ENCODE results near the gene ZNF672. TPM values are rescaled to one million over a fixed set of nuclear protein-coding genes. Genes with fewer than 3 reads are reported as not detected.
"Not testable (repeated sequence)": the region's sequence is repeated elsewhere in the genome, so short reads cannot be mapped to it uniquely, and the experiment has no call there.

Gene ZNF672
- total RNA-seq: 10 to 100 TPM; 35.9 to 38.4 TPM
- 23.0 TPM for polyA plus RNA-seq (2013, experiment 1 of 2)
- 18.6 TPM for polyA plus RNA-seq (2013, experiment 2 of 2)
- total RNA-seq: 25.7 to 78.6 (median 41.0) reads per million in 172 experiments

DNA sequence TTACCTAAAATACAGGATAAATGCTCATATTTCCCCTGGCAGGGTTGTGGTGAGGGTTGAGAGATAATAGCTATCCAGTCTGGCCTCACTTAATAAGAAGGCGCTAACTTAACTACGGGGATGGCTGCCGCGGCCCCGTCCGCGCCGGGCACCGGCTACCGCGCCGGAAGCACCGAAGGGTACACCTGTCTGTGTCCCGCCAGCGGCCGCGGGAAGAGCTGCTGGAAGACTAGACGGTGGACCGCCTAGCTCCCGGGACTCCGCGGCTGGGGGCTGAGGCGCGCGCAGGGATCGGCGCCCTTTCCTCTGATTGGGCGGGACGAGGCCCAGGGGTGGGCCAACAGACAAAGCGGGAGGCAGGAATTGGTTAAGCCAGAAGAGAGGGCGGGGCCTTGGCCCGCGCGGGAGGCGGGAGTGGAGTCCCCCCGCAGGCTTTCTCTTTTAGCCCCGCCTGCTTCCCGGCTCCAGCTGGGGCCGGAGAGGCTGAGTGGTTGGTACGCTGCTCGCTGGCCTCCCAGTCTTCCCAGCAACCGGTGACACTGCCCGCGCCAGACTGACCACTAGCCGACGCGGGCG lies at the start of gene ZNF672:
ZNF672 (plus strand) TSS at position 444 of the 576 bp plus-strand sequence. CDS start 9,051 bp downstream, outside the sequence.
- CTCF ChIA-PET: interaction anchor here (1.1 to 7.7 kb wide), 4 partner anchors 9 to 87 kb away, joined by 3 to 65 read pairs (median 18); partner anchors contain the start of genes SH3BP5L and ZNF692
- Mint-ChIP-seq H3K9me3 (no peaks in the 10 kb centered on the region), H3K36me3 (ENCODE audit: low read depth) (peaks cover 6% of the 10 kb centered on the region), H3K27me3 (peaks cover 7% of the 10 kb centered on the region), H3K4me1 (ENCODE audit: low read depth) (peaks cover 30% of the 10 kb centered on the region), H3K4me3 (no peak within 1 kb of the TSS), H3K27ac (no peak within 1 kb of the TSS)
- peak; percentile 81 to 96 (median 92) for DNase-seq
- intact Hi-C loops (cut with DNase I, micrococcal nuclease): loop anchor here (1.0 kb wide), 3 partner anchors 12 to 68 kb away; partner anchors contain the start of genes PGBD2 (in 1 of the 2) and ZNF692 (in 1 of the 2)
- H3K27me3 ChIP-seq (ENCODE audit: control insufficient read depth in 1 of 2, insufficient read depth in 2 of 2, low read length in 2 of 2): no peaks in the 10 kb centered on the region
- H3K4me3 ChIP-seq (ENCODE audit: low read length): peak within 1 kb of the TSS; percentile 81
- POLR2A ChIA-PET: interaction anchor here (0.9 to 4.4 kb wide), 9 partner anchors 9 to 70 kb away, joined by 3 to 98 read pairs (median 13); partner anchors contain the start of genes PGBD2, SH3BP5L and ZNF692
- no peak for TF ChIP-seq CTCF (IDR thresholded peaks at IDR 0.05)
- peaks cover 37% of the 10 kb centered on the region for H3K4me1 ChIP-seq (ENCODE audit: insufficient read depth, low read length)
- peak; percentile 85 for ATAC-seq (ENCODE audit: poor library complexity)
- H3K9me3 ChIP-seq (ENCODE audit: control insufficient read depth in 1 of 2, insufficient read depth in 1 of 2, low read length in 2 of 2): no peaks in the 10 kb centered on the region
- H3K36me3 ChIP-seq (ENCODE audit: insufficient read depth, low read length): peaks cover 3% of the 10 kb centered on the region
- H3K27ac ChIP-seq (ENCODE audit: low read depth in 1 of 2, low read length in 2 of 2): peak within 1 kb of the TSS; percentile 94 to 99

DNA sequence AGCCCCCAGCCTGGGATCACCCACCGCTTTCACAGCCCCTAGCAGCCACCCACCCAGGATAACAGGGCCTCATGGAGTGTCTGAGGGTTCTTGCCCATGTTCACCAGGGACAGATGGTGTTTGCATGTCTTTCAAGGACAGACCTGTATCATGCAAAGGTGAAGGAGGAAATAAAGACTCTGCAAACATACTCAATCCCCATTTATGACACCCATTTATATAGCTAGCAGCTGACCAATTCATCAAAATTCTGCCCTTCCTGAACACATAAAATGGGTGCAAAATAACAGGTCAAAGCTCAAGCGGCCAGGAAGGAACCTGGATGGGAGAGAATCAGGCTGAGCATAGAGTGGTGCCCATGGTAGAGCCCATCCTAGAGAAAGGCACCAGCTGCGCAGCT lies 49.7 kb upstream of the ZNF672 start:
- Histone ChIP-seq H3K27ac (ENCODE audit: low read depth in 1 of 2, low read length in 2 of 2) (no peak overlapping the region), H3K4me1 (ENCODE audit: insufficient read depth, low read length) (no peaks in the 10 kb centered on the region), H3K9me3 (ENCODE audit: control insufficient read depth in 1 of 2, insufficient read depth in 1 of 2, low read length in 2 of 2) (no peaks in the 10 kb centered on the region), H3K27me3 (ENCODE audit: control insufficient read depth in 1 of 2, insufficient read depth in 2 of 2, low read length in 2 of 2) (peaks cover 0 to 2% of the 10 kb centered on the region in 2 experiments), H3K36me3 (ENCODE audit: insufficient read depth, low read length) (no peaks in the 10 kb centered on the region), H3K4me3 (ENCODE audit: low read length) (no peak overlapping the region)
- Mint-ChIP-seq H3K27ac (no peak overlapping the region), H3K9me3 (no peaks in the 10 kb centered on the region), H3K36me3 (ENCODE audit: low read depth) (no peaks in the 10 kb centered on the region), H3K4me3 (no peak overlapping the region), H3K27me3 (peaks cover 2% of the 10 kb centered on the region), H3K4me1 (ENCODE audit: low read depth) (no peaks in the 10 kb centered on the region)
- ChIA-PET POLR2A (no interaction called here), CTCF (no interaction called here)
- DNase-seq: no peak
- no peak for TF ChIP-seq CTCF (IDR thresholded peaks at IDR 0.05)
- no peak for ATAC-seq (ENCODE audit: poor library complexity)
- intact Hi-C loops (cut with DNase I, micrococcal nuclease): no loop called here

- H3K27ac Mint-ChIP-seq; H3K36me3 ChIP-seq (ENCODE audit: insufficient read depth, low read length); DNase-seq; intact Hi-C loops (cut with DNase I, micrococcal nuclease); H3K4me3 ChIP-seq (ENCODE audit: low read length); H3K4me1 ChIP-seq (ENCODE audit: insufficient read depth, low read length); H3K9me3 Mint-ChIP-seq; H3K4me3 Mint-ChIP-seq; H3K4me1 Mint-ChIP-seq (ENCODE audit: low read depth); ATAC-seq (ENCODE audit: poor library complexity); POLR2A ChIA-PET; H3K27me3 ChIP-seq (ENCODE audit: control insufficient read depth in 1 of 2, insufficient read depth in 2 of 2, low read length in 2 of 2); CTCF ChIA-PET; H3K27me3 Mint-ChIP-seq; H3K36me3 Mint-ChIP-seq (ENCODE audit: low read depth); H3K27ac ChIP-seq (ENCODE audit: low read depth in 1 of 2, low read length in 2 of 2); H3K9me3 ChIP-seq (ENCODE audit: control insufficient read depth in 1 of 2, insufficient read depth in 1 of 2, low read length in 2 of 2): not testable (repeated sequence)
Measured at GRCh38 chr1:248789337-248789736, 48.7 kb upstream of the ZNF672 start.

All from CD4-positive, alpha-beta T cell (primary cell).